H1 (cell line): Measurements from ENCODE around the gene CGNL1. TPM values are rescaled to one million over a fixed set of nuclear protein-coding genes. Genes with fewer than 3 reads are reported as not detected.

ENCODE experiments used
- ASH2L ChIP-seq: fragments of 200-600, 300-600 bp; sonication (generic); IDR thresholded peaks from one replicate; pipeline ENCODE4 v1.7.1; 2017; ENCODE audit warnings: low read length
- BACH1 ChIP-seq: IDR thresholded peaks from 2 replicates; pipeline ENCODE4 v1.6.1; 2012; ENCODE audit warnings: low read length, improper control_type of control experiment
- BCL11A ChIP-seq, 2 experiments: IDR thresholded peaks; one replicate each; pipeline ENCODE4 v1.6.1; 2011; ENCODE audit warnings: low read depth in 2 of 2, low read length in 2 of 2, mild to moderate bottlenecking in 2 of 2
- CHD7 ChIP-seq: fragments of 300-600 bp; sonication (generic); IDR thresholded peaks from 2 replicates; pipeline ENCODE4 v1.7.1; 2012; ENCODE audit warnings: low read length, moderate library complexity, mild to moderate bottlenecking, inconsistent platforms; ENCODE audit not compliant: insufficient replicate concordance
- JUN ChIP-seq: IDR thresholded peaks from 2 replicates; pipeline ENCODE4 v1.6.1; 2011; ENCODE audit warnings: low read depth, mild to moderate bottlenecking, improper control_type of control experiment, low read length
- NANOG ChIP-seq: IDR thresholded peaks from 2 replicates; pipeline ENCODE4 v1.6.1; 2011; ENCODE audit warnings: low read length, low read depth, mild to moderate bottlenecking, inconsistent platforms; ENCODE audit not compliant: insufficient read depth, poor library complexity, severe bottlenecking
- SP2 ChIP-seq: IDR thresholded peaks from 2 replicates; pipeline ENCODE4 v1.6.1; 2012; ENCODE audit warnings: mild to moderate bottlenecking, low read length, inconsistent platforms
- polyA plus RNA-seq, 7 experiments: library from polyadenylated mRNA; depleted of rRNA in 3 of 7; stranded (reverse) in 5 of 7; unstranded in 2 of 7; fragments of >200 nt in 5 of 7; fragments of 200-250 nt in 2 of 7; gene quantifications; 1 replicate in 5 of 7; 2 replicates in 1 of 7; 4 replicates in 1 of 7; pipeline versions ENCODE4 v1.2.1 to v1.2.3, GENCODE V29; 2011 to 2013; ENCODE audit warnings: missing spikeins in 2 of 7, mixed read lengths in 2 of 7
- total RNA-seq: library from RNA; stranded (reverse); fragmentation: NEBNext Ultra II Directional; extraction: Animal tissue kit (Norgen Biotek cat#: 25700); gene quantifications from 2 replicates; pipeline ENCODE4 v1.2.1, GENCODE V29; 2021

CGNL1 gene
- total and polyA plus RNA-seq, 2 of the 8 experiments (the other 6 are each of a cell fraction or from before 2014, with no cell fraction given): 21.8 to 75.6 TPM

GRCh38 chr15:57541271-57541670 lies 165.0 kb downstream of the CGNL1 start (continued):
- no peak for TF ChIP-seq CHD7
- TF ChIP-seq ASH2L: no peak
- no peak for TF ChIP-seq BACH1
- no peak for TF ChIP-seq BCL11A (IDR thresholded peaks at IDR 0.05; ENCODE audit: low read depth in 2 of 2, low read length in 2 of 2)
- TF ChIP-seq JUN: no peak
- no peak for TF ChIP-seq SP2
- TF ChIP-seq NANOG: no peak
- TF ChIP-seq, all 59 proteins: peak for 0
